NCI-H2107 (cell line): Measurements from ENCODE around the gene TTC8.

ENCODE experiments used
- DNase-seq: peaks from one replicate; lab custom pipeline; 2025; lab: John Stamatoyannopoulos, UW

The TTC8 gene

GRCh38 chr14:88868558-88869159, 44.2 kb downstream of the TTC8 start:
- peak; percentile 35 for DNase-seq

GRCh38 chr14:88870777-88871176, 46.3 kb downstream of the TTC8 start:
- peak; percentile 30 for DNase-seq

GRCh38 chr14:88871429-88871828, 47.0 kb downstream of the TTC8 start:
- no peak for DNase-seq

- DNase-seq: no peak
Observed at GRCh38 chr14:88872976-88873375, 48.5 kb downstream of the TTC8 start.

- DNase-seq: no peak
Observed at GRCh38 chr14:88877192-88877591, 52.7 kb downstream of the TTC8 start.

GRCh38 chr14:88879022-88879421, 54.6 kb downstream of the TTC8 start:
- no peak for DNase-seq

- DNase-seq: no peak
Observed at GRCh38 chr14:88882236-88882635, 57.8 kb downstream of the TTC8 start.

GRCh38 chr14:88895116-88895515, 70.7 kb downstream of the TTC8 start:
- no peak for DNase-seq

GRCh38 chr14:88901189-88901588, 76.7 kb downstream of the TTC8 start:
- DNase-seq: no peak

GRCh38 chr14:88901991-88902390, 77.5 kb downstream of the TTC8 start:
- no peak for DNase-seq

GRCh38 chr14:88902850-88903249, 78.4 kb downstream of the TTC8 start:
- DNase-seq: no peak

GRCh38 chr14:88904206-88904647, 79.8 kb downstream of the TTC8 start:
- no peak for DNase-seq

GRCh38 chr14:88904864-88905263, 80.4 kb downstream of the TTC8 start:
- DNase-seq: no peak

- no peak for DNase-seq
Observed at GRCh38 chr14:88908216-88908615, 83.8 kb downstream of the TTC8 start.

GRCh38 chr14:88910386-88910785, 85.9 kb downstream of the TTC8 start:
- DNase-seq: no peak

GRCh38 chr14:88911809-88912208, 87.4 kb downstream of the TTC8 start:
- DNase-seq: no peak

- DNase-seq: no peak
Observed at GRCh38 chr14:88914956-88915355, 90.5 kb downstream of the TTC8 start.

GRCh38 chr14:88919502-88919901, 95.1 kb downstream of the TTC8 start:
- DNase-seq: no peak
